Testis (tissue), 2 donors: ENCODE measurements around the gene DCDC1.

ENCODE experiments used
- POLR2A ChIP-seq: fragments of 450-650 bp; IDR thresholded peaks from one replicate; pipeline ENCODE4 v1.6.1; 2017; ENCODE audit warnings: antibody characterized with exemption, mild to moderate bottlenecking, moderate library complexity
- TF ChIP-seq, protein P1 (sequence below), 3 experiments: fragments of 450-650 bp in 2 of 3; fragments of 200-600 bp in 1 of 3; sonication (generic) in 1 of 3; IDR thresholded peaks; one replicate each; pipeline ENCODE4 v1.5.1; 2016 to 2019; ENCODE audit warnings: antibody characterized with exemption in 3 of 3, mild to moderate bottlenecking in 2 of 3, moderate library complexity in 1 of 3

DNA sequence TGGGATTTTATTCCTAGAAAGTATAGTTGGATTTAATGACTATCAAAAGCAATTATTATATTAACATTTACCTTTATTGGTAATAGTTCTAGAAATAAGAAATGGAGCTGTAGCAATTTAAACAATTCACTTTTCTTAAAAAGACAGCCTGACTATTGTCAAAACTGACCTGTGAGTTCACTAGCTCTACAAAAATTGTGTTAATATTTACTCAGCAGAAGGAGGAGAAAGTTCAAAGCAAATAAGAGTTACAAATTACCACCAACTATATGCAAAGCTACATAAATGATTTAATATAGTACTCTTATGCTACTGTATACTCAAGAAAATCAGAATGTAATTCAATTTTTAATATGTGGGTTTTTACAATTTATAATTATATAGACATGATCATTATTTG is 310.0 kb downstream of the DCDC1 start:
- TF ChIP-seq, protein P1, sequence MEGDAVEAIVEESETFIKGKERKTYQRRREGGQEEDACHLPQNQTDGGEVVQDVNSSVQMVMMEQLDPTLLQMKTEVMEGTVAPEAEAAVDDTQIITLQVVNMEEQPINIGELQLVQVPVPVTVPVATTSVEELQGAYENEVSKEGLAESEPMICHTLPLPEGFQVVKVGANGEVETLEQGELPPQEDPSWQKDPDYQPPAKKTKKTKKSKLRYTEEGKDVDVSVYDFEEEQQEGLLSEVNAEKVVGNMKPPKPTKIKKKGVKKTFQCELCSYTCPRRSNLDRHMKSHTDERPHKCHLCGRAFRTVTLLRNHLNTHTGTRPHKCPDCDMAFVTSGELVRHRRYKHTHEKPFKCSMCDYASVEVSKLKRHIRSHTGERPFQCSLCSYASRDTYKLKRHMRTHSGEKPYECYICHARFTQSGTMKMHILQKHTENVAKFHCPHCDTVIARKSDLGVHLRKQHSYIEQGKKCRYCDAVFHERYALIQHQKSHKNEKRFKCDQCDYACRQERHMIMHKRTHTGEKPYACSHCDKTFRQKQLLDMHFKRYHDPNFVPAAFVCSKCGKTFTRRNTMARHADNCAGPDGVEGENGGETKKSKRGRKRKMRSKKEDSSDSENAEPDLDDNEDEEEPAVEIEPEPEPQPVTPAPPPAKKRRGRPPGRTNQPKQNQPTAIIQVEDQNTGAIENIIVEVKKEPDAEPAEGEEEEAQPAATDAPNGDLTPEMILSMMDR (IDR thresholded peaks at IDR 0.05), result no peak
- TF ChIP-seq POLR2A, result no peak
